Fibroblast of gingiva (primary cell): ENCODE results near the gene FOSL1.

ENCODE experiments used
- DNase-seq: peaks from one replicate; pipeline ENCODE4 v3.0.0-alpha.2; 2011; ENCODE audit warnings: low read depth

FOSL1 gene

DNA sequence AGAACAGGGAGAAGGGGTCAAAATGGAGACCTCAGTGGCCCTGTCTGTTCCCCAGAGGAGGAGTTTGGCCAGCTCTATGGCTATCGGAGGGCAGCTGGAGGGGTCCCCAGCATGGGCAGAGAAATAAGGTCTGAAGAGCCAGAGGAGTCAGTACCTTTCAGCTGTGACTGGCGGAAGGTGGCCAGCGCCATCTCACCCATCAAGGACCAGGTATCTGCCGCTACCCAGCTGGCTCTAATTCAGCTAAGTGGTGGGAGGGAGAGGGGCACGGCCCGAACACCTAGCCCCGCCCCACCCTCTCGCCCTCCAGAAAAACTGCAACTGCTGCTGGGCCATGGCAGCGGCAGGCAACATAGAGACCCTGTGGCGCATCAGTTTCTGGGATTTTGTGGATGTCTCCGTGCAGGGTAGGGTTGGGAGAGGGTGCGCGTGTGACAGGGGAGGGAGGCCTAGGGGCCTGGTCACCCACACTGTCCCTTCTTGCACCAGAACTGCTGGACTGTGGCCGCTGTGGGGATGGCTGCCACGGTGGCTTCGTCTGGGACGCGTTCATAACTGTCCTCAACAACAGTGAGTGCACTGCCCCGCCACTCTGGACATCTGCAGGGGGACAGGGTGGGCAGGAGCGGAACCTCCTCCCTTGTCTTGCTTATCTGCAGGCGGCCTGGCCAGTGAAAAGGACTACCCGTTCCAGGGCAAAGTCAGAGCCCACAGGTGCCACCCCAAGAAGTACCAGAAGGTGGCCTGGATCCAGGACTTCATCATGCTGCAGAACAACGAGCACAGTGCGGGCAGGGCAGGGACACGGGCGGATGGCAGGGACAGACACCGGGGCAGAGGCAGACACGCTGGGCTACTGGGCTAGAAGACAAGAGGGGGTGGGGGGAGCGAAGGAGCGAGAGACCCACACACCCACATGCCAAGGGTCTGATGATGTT is 17.8 kb downstream of the FOSL1 start:
- no peak for DNase-seq

DNA sequence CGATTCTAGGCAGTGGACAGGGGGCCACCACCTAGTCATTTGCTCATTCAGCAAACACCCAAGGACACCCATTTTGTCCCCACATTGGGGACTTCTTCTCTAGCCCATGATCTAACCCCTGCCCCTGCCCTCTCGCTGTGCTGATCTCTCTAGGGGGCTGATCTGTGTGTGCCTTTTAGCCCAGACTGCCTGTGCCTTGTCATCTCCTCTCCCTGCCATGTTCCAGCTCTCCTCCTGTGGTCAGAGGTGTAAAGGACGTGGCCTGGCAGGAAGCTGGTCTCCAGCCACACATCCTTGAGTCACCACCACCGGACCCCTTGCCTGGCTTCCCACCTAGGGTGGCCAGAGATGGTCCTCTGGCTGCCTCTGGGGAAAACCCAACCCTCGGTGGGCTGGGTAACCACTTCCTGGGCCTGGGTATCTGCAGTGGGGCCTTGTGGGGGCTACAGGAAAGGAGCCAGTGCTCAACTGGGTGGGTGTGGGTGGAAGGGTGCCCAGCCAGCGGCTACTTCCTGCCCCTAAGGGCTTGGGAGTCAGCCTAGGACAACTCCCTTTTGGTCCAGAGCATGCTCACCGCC is 19.3 kb downstream of the FOSL1 start:
- DNase-seq, result no peak

DNA sequence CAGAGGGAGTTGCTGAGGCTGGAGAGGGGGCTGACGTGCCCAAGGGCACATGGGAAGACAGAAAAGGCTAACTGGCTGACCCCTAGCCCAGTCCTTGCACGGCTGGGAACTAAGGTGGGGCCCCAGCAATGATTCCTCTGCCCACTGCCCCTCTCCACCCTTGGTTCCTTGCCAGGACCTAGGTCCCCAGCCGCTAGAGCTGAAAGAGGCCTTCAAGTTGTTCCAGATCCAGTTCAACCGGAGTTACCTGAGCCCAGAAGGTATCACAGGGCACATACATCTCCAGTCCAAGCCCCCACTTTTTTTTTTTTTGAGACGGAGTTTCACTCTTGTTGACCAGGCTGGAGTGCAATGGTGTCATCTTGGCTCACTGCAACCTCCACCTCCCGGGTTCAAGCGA is 20.2 kb downstream of the FOSL1 start:
- no peak for DNase-seq

DNA sequence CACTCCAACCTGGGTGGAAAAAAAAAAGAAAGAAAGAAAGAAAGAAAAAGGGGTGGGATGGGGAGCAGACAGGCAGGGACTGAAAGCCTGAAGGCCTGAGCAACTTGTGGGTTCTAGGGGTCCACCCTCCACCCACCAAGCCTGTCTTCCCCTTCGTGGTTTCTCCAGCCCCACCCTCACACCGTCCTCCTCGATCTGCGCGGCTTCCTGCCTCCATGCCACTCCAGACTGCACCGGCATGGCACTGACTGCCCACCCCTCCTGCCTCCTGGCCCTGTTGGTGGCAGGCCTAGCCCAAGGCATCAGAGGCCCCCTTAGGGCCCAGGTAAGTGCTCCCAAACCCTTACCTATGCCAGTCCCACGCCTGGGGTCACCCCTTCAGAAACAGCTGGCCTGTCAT is 20.6 kb downstream of the FOSL1 start, which contains the start of gene CTSW:
Gene CTSW (plus strand): TSS at position 221 of the 400 bp plus-strand sequence. CDS start 18 bp downstream, at position 239.
- DNase-seq, result no peak

DNA sequence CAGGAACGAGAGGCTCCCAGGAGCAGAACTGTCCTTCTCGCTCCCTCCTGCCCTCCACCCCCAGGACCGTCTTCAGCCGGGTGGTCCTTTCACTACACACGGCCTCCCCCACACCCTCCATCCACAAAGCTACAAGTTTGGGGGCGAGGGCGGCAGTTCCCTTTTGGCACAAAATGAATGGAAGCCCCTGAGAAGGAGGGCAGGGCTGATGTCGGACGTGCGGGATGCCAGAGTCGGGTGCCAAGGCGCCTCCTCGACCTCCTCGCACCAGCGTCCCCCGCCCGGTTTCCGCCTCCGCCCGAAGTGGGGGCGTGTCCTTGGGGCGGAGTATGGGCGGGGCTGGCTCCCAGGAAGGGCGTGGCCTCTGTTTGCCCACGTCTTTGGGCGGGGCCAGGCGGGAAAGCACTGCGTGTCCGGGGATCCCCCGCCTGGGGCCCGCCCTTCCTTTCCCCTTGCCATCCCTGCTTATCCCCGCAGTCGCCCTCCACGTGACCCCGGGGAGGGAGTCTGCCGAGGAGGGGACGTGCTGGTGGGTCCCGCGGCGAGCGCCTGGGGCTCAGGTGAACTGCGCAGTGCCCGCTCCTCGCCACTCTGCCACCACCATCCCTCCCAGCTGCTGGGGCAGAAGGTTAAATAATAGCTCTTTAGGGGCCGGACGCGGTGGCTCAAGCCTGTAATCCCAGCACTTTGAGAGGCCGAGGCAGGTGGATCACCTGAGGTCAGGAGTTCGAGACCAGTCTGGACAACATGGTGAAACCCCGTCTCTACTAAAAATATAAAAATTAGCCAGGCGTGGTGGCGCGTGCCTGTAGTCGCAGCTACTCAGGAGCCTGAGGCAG is 26.7 kb downstream of the FOSL1 start:
- DNase-seq, result peak; percentile 91

DNA sequence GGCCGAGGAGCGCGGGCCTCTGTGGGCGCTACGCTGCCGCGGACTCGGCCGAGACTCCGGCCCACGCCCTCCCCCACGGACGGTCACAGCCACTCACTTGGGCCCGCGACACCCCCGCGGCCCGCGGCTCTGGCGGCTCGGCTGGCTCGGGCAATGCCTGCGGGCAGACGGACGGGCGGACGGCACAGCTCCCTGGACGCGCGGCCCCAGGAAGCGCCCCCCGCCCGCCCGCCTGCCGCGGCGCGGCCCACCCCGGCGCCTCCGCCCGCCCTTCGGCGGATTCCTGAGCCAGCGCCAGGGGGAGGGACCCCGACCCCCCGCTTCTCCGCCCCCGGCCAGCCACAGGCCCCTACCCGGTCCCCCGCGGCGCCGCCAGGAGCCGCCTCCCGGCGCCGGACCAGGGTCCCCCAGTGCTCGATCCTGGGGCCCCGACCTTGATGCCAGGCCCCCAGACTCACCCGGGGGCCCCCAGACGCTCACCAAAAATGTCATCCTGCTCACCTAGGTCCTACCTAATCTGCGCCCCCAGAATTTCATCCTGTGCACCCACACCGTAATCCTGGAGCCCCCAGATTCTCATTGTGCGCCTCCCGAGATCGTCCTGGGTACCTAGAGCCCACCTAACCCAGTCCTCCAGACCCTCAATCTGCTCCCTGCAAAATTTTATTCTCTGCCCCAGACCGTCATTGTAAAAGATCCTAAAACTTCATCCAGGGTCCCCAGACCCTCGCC is 27.4 kb downstream of the FOSL1 start, which contains the start of gene EFEMP2:
Gene EFEMP2 (minus strand): TSS at position 215 of the 732 bp plus-strand sequence. CDS start 446 bp downstream, outside the sequence.
- DNase-seq, result peak; percentile 53

DNA sequence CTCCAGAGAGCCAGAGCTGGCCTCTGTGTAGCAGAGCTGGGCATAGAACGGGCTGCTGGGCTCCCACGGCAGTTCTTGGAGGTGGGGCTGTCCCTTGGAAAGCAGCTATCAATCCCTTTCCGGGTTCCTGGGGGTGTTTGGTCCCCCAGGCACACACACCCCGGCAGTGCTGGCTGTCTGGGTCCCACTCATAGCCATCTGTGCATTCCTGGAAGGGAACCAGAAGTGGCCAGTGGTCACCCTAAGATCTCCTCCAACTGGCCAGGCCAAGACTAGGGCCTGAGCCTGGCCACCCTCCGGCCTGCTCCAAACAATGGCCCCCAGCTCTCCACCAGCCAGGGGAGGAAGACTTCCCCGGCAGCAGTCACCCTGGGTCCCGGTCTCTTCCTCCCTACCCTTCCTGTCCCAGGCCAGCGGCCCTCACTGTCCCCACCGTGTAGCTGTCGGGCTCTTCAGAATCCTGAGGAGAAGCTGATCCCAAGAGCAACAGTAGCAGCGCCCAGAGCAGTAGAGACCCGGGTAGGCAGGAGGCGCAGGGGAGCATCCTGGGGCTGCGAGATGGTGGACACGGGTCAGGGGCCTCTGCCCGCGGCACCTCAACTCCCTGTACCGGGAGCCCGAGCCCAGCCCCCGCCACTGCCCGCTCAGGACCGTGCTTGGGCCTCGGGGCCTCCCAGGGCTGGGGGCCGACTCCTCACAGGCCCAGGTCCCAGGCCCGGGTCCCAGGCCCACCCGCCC is 28.2 kb downstream of the FOSL1 start:
- no peak for DNase-seq

DNA sequence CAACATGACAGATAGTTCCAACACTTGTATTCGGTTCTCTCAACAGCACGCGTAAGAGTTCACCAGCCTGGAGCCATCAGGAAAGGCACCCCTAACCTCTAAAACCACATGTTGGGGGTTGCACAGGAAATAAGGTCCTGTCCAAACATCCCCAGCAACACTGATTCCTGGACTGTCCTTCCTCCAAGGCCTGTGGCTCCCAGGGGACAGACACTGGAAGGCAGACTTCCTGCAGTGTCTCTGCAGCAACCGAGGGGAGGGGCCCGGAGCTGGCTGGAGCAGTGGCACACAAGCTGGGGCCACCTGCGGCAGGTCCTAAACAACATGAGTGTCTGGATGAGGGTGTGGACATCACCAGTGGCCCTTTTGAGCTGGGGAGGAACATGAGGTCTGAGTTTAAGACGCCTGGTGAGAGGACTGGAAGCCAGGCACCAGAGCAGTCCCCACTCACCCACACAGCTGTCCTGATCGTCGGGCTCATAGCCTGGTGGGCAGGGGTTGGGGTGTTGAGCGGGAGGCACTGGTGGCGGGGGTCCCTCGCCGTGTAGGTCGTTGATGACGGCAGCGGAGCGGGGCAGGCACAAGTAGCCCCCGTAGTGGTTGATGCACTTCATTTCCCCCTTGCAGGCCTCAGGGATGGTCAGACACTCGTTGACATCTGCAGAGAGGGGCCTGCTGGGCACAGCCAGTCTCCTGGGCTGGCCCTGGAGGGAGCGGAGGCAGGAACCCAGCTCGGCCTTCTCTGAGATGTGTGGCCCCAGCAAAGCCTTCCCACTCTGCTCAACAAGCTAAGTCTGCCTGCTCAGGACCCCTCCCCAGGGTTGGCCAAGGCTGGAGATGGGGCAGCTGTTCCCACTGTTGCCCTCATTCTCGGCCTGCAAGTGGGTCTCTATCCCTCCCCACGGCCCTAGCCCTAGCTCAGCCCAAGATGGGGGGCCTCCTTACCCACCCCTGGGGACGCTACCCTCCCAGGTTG is 29.2 kb downstream of the FOSL1 start:
- DNase-seq, result no peak

DNA sequence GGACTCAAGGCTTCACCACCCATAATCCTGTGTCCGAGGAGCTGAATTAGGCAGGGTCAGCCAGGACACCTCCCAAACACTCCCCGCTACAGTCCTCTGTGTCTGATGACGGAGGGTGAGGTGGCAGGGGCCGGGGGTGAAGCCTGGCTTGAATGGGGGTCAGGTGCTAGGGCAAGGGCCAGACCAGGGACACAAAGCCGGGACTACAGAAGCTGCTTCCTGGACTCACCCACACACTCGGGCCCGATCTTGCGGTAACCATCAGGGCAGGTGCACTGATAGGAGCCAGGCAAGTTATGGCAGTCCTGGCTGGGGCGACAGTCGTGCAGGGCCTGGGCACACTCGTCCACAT is 29.9 kb downstream of the FOSL1 start:
- DNase-seq, result no peak

DNA sequence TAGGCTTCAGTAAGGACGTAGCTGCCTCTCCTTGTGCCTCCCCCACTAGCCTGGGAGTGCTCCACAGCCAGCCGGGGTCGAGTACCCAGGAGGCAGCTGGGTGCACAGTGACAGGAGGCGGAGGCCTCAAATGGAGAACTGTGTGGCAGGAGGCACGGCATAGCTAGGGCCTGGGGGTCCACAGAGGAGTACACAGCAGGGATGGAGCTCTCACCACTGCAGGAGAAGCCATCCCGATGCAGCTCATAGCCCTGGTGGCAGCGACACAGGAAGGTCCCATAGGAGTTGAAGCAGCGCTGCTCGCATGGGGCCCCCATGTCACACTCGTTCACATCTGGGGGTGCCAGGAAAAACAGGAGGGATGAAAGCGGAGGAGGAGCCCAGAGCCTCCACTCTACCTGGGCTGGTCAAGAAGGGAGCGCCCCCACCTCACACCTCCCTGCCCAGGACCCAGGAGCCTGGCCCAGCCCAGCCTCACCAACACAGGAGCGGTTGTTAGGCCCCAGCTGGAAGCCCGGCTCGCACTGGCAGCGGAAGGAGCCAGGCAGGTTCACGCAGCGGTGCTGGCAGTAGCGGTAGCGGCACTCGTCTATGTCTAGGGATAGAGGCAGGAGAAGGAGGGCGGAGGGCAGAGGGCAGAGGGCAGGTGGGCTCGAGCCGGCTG is 30.4 kb downstream of the FOSL1 start:
- DNase-seq, result no peak

DNA sequence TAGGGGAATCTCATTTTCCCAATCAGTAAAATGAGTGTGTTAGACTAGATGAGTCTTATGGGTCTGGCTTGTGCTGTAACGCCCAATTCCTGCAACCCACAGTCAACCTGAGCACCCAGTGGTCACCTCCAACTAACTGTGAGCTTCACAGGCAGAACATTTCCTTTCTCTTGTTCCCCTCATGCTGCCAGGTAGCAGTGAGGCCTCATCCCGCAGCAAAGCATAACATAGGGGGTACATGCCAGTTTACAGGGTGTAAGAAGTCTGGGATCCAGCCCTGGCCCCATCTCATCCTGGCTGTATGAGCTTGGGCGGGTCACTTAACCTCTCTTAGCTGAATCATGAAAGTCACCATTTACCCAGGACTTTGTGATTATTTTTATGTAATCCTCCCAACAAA is 31.3 kb downstream of the FOSL1 start:
- DNase-seq, result no peak

DNA sequence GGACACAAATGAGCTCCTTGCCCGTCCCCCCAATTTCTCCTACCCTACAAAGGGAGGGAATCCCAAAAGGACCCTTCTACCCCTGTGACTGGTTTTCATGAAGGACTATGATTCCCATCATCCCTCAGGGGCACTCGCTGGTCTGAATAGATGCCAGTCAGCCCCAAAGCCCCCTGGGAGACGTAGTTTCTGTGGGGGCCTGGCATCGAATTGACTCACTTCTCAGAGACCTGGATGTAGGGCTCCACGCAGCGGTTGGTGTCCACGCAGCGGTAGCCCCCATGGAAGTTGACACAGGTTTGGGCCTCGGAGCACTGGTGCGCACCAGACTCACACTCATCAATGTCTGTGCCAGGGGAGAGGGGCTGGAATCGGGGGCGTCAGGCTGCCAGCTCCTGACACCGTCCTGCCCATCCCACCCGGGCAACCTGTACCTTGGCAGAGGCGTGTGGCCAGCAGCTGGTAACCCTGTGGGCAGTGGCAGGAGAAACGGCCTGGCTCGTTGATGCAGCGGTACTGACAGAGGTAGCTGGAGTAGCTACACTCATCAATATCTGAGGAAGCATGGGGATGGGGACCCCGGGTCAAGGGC is 32.0 kb downstream of the FOSL1 start:
- no peak for DNase-seq

DNA sequence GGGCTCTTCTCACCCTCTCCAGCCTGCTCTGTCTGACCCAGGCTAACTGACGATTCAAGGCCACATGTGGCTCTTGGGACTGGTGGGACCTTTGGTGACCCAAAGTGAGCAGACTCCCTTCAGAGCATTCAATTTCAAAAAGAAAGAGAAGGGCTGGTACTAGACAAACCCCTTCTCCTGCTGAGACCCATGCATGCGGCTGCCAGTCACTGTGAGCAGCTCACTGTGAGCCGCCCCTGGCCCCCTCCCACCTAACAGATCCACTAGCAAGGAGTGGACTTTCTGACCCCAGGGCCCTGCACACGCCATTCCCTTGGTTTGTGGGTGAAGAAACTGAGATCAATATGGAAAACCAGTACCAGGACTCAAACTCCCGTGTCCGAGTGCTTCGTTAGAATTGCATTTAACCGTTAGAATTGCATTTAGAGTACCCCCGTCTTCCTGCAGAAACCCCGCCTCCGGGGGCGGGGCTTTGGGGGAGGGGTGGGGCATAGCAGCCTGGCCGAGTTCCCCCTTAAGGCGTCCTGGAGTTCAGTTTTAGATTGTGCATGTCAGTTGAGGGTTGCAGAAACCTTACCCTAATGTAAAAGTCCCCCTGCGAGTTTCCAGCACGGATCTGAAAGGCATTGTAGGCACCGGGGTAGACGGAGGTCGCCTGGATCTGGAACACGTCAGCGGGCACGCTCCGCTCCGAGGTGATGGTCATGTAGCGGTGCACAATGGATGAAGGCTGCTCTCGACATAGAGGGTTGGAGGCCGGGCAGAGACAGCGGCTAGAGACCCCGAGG is 32.7 kb downstream of the FOSL1 start:
- DNase-seq, result no peak

DNA sequence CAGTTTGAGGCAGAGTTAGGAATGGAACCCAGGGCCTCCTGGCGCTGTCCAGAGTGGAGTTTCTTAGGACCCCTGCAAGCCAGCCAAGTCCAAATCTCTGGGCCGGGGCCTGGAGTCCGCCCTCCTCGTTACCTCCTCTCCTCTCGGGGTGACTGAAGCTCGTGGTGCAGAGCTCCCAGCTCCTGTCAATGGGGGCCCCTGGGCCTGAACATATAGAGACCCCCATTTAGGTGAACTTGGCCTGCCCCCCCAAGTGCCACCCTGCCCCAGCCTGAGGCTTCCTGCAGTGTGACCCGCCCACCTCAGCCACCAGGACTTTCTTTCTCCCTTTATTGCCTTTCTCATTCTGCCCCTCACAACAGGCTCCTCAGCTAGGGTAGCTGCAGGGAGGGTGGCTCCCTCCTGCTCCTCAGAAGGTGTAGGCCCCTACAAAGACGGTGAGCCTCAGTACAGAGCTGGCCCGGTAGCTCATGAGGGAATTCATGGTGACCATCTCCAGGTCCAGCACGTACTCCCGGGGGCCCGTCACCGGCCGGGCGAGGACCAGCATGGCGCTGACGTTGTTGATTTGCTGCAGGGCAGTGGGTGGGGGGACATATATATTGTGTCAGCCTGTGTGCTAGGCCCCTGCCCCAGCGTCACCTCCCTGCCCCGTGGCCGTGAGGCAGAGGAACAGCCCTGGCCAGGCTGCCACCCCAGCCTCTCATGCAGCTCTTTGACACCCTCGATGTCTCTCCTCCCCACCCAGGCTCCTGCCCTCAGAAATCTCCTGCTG is 33.5 kb downstream of the FOSL1 start:
- DNase-seq, result no peak

DNA sequence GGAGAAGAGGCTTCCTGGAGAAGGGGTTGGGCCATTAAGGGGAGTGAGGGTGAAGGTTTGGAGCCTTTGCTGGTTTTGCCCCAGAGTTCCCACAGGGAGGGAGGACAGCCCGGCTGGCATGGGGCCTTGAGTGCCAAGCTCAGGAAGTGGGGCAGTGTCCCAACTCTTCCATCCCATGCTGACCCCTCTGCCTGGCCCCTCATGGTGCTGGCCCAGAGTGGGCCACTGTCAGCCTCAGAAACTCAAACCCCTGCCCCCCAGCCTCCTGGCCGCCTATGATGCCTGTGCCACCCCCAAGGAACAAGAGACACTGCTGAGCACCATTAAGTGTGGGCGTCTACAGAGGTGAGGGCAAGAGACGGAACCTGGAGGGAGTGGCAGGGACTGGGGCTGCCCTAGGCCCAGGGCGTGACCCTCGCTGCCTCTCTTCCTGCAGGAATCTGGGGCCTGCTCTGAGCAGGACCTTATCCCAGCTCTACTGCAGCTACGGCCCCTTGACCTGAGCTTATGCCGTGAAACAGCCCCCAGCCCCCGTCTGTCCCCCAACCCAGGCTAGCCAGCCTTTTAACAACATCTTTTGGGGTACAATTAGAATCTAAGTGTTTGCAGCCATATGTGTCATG is 34.5 kb downstream of the FOSL1 start:
- DNase-seq, result no peak

DNA sequence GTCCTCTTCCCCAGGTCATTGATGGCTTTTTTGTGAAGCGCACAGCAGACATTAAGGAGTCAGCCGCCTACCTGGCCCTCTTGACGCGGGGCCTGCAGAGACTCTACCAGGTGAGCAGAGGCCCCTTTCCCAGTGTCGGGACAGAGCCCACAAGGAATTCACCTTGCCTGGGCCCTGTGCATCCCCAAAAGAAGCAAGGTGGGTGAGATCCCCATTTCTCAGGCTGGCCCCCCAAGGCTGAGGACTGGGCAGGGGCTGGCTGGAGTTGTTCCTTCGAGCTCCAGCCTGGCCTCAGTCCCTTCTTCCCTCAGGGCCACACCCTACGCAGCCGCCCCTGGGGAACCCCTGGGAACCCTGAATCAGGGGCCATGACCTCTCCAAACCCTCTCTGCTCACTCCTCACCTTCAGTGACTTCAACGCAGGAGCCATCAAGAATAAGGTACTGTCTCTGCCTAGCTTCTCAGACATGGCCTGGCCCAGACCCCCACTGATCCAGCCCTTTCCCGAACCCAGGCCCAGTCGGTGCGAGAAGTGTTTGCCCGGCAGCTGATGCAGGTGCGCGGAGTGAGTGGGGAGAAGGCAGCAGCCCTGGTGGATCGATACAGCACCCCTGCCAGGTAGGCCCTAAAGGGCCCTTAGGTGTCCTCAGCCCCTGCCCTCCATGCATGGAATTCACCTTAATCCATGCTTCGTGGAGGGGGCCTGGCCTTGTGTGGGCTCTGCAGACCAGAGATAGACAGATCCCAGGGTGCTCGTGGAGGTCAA is 35.3 kb downstream of the FOSL1 start:
- no peak for DNase-seq
